H1 (cell line): ENCODE data around the gene BCAS4. TPM values are rescaled to one million over a fixed set of nuclear protein-coding genes. Genes with fewer than 3 reads are reported as not detected.

ENCODE experiments used
- CTCF ChIA-PET: fragments of 300-600 bp; sonication (Branson Sonifier 250); formaldehyde crosslinking; loops from one replicate; lab custom pipeline; 2021; ENCODE audit not compliant: partially characterized antibody; lab: Charles Lee
- POLR2A ChIA-PET: fragments of 300-600 bp; sonication (Branson Sonifier 250); formaldehyde crosslinking; loops from one replicate; lab custom pipeline; 2021; ENCODE audit warnings: inconsistent platforms; ENCODE audit not compliant: partially characterized antibody; lab: Charles Lee
- DNase-seq, 2 experiments: peaks; one replicate each; pipeline versions ENCODE4 v3.0.0 to v3.0.0-alpha.2; 2010 to 2022; ENCODE audit warnings: low spot score in 2 of 2, low read depth in 1 of 2, mixed read lengths in 1 of 2
- FAIRE-seq: peaks from 2 replicates; lab custom pipeline; 2011; peaks lifted over from hg19 to GRCh38; lab: Jason Lieb, UNC
- H2AFZ ChIP-seq: 2 replicates; pipeline ENCODE4 v1.8.1; 2012; ENCODE audit warnings: low read length, inconsistent platforms
- H2AK5ac ChIP-seq: 2 replicates; pipeline ENCODE4 v1.6.1; 2013; ENCODE audit warnings: low read depth, low read length
- H2BK120ac ChIP-seq: replicated peaks from 2 replicates; pipeline ENCODE3; 2013; ENCODE audit warnings: low read depth, low read length, inconsistent platforms
- H2BK12ac ChIP-seq: 2 replicates; pipeline ENCODE4 v1.6.1; 2013; ENCODE audit warnings: low read depth, low read length
- H2BK15ac ChIP-seq: 2 replicates; pipeline ENCODE4 v1.6.1; 2013; ENCODE audit warnings: low read length
- H2BK20ac ChIP-seq: 2 replicates; pipeline ENCODE4 v1.6.1; 2013; ENCODE audit warnings: low read length
- H2BK5ac ChIP-seq: 2 replicates; pipeline ENCODE4 v1.6.1; 2013; ENCODE audit warnings: low read depth, low read length
- H3K14ac ChIP-seq: 2 replicates; pipeline ENCODE4 v1.6.1; 2013; ENCODE audit warnings: inconsistent platforms; ENCODE audit not compliant: insufficient read length
- H3K18ac ChIP-seq: 2 replicates; pipeline ENCODE4 v1.6.1; 2013; ENCODE audit warnings: low read length; ENCODE audit errors: extremely low read depth
- H3K23ac ChIP-seq: 2 replicates; pipeline ENCODE4 v1.6.1; 2013; ENCODE audit warnings: inconsistent platforms; ENCODE audit not compliant: insufficient read length
- H3K23me2 ChIP-seq: 2 replicates; pipeline ENCODE4 v1.6.1; 2013; ENCODE audit warnings: low read depth, low read length
- H3K27ac ChIP-seq: 2 replicates; pipeline ENCODE4 v1.6.1; 2011; ENCODE audit warnings: low read depth, low read length, inconsistent platforms
- H3K27me3 ChIP-seq, 4 experiments: replicated peaks in 1 of 4; 1 replicate in 1 of 4; 2 replicates in 3 of 4; pipeline versions ENCODE4 v1.6.1 to v1.8.1; 2011 to 2013; ENCODE audit warnings: low read length in 3 of 4, mild to moderate bottlenecking in 3 of 4, inconsistent platforms in 2 of 4, mixed read lengths in 2 of 4, moderate library complexity in 1 of 4; ENCODE audit not compliant: control insufficient read depth in 3 of 4, insufficient read depth in 3 of 4; ENCODE audit errors: extremely low read depth in 1 of 4
- H3K36me3 ChIP-seq, 4 experiments: 2 replicates each; pipeline versions ENCODE4 v1.6.1 to v1.8.1; 2011 to 2013; ENCODE audit warnings: mild to moderate bottlenecking in 4 of 4, low read length in 3 of 4, moderate library complexity in 2 of 4, control low read depth in 1 of 4, inconsistent platforms in 1 of 4; ENCODE audit not compliant: insufficient read depth in 4 of 4, control insufficient read depth in 2 of 4
- H3K4ac ChIP-seq: replicated peaks from 2 replicates; pipeline ENCODE3; 2013; ENCODE audit warnings: low read length, low read depth, mixed read lengths, inconsistent platforms; ENCODE audit not compliant: insufficient read length
- H3K4me1 ChIP-seq, 4 experiments: replicated peaks in 1 of 4; 1 replicate in 1 of 4; 2 replicates in 3 of 4; pipeline versions ENCODE4 v1.6.1 to v1.8.1; 2011 to 2013; ENCODE audit warnings: low read length in 3 of 4, inconsistent platforms in 2 of 4, mixed read lengths in 1 of 4; ENCODE audit not compliant: insufficient read depth in 4 of 4, control insufficient read depth in 3 of 4
- H3K4me2 ChIP-seq, 2 experiments: 2 replicates each; pipeline versions ENCODE4 v1.6.1 to v1.8.1; 2011 to 2013; ENCODE audit warnings: low read depth in 2 of 2, low read length in 2 of 2, control low read depth in 1 of 2, inconsistent platforms in 1 of 2, mild to moderate bottlenecking in 1 of 2; ENCODE audit not compliant: insufficient read depth in 1 of 2
- H3K4me3 ChIP-seq, 4 experiments: fragments of 200-600, 300-600 bp in 1 of 4; sonication (generic), shearing (Covaris generic), sonication (Bioruptor Twin) in 1 of 4; 2 replicates each; pipeline versions ENCODE4 v1.5.1 to v1.8.1; 2011 to 2016; ENCODE audit warnings: low read length in 4 of 4, low read depth in 3 of 4, control low read depth in 2 of 4, inconsistent platforms in 2 of 4, mild to moderate bottlenecking in 2 of 4, mixed read lengths in 1 of 4, moderate library complexity in 1 of 4; ENCODE audit not compliant: insufficient read depth in 2 of 4; ENCODE audit errors: extremely low read depth in 1 of 4
- H3K56ac ChIP-seq: replicated peaks from 2 replicates; pipeline ENCODE3; 2013; ENCODE audit warnings: low read depth, mild to moderate bottlenecking, mixed read lengths, low read length, inconsistent platforms; ENCODE audit not compliant: insufficient read length
- H3K79me1 ChIP-seq: 2 replicates; pipeline ENCODE4 v1.6.1; 2013; ENCODE audit warnings: low read depth, low read length, control low read depth
- H3K79me2 ChIP-seq, 2 experiments: 2 replicates each; pipeline versions ENCODE4 v1.6.1 to v1.8.1; 2012 to 2013; ENCODE audit warnings: low read length in 2 of 2, mild to moderate bottlenecking in 2 of 2, inconsistent platforms in 1 of 2; ENCODE audit not compliant: insufficient read depth in 2 of 2, control insufficient read depth in 1 of 2
- H3K9ac ChIP-seq, 4 experiments: replicated peaks in 1 of 4; 1 replicate in 1 of 4; 2 replicates in 3 of 4; pipeline versions ENCODE4 v1.6.1 to v1.8.1; 2011 to 2013; ENCODE audit warnings: low read depth in 3 of 4, low read length in 3 of 4, control low read depth in 2 of 4, mild to moderate bottlenecking in 2 of 4, moderate library complexity in 2 of 4, inconsistent platforms in 1 of 4; ENCODE audit errors: extremely low read depth in 1 of 4
- H3K9me3 ChIP-seq, 2 experiments: 2 replicates each; pipeline versions ENCODE4 v1.6.1 to v1.8.1; 2012 to 2013; ENCODE audit warnings: mild to moderate bottlenecking in 2 of 2, moderate library complexity in 2 of 2, control low read depth in 1 of 2, inconsistent platforms in 1 of 2, low read depth in 1 of 2, low read length in 1 of 2, mixed read lengths in 1 of 2; ENCODE audit not compliant: insufficient read depth in 2 of 2
- H4K20me1 ChIP-seq, 2 experiments: replicated peaks in 1 of 2; 2 replicates each; pipeline versions ENCODE3 to v1.8.1; 2011 to 2013; ENCODE audit warnings: inconsistent platforms in 2 of 2, low read length in 2 of 2, mild to moderate bottlenecking in 1 of 2; ENCODE audit not compliant: insufficient read depth in 2 of 2, control insufficient read depth in 1 of 2
- H4K5ac ChIP-seq: 2 replicates; pipeline ENCODE4 v1.6.1; 2013; ENCODE audit warnings: low read length, low read depth, mixed read lengths, inconsistent platforms; ENCODE audit not compliant: insufficient read length
- H4K8ac ChIP-seq: 2 replicates; pipeline ENCODE4 v1.8.0; 2013; ENCODE audit warnings: mild to moderate bottlenecking, moderate library complexity, low read length, inconsistent platforms; ENCODE audit not compliant: insufficient read depth; ENCODE audit errors: extremely low read depth
- H4K91ac ChIP-seq: replicated peaks from 2 replicates; pipeline ENCODE3; 2013; ENCODE audit warnings: low read length, mixed read lengths, inconsistent platforms; ENCODE audit not compliant: insufficient read length
- ATF3 ChIP-seq: IDR thresholded peaks from 2 replicates; pipeline ENCODE4 v1.6.1; 2011; ENCODE audit warnings: low read depth, mild to moderate bottlenecking, low read length; ENCODE audit not compliant: insufficient read depth
- CHD1 ChIP-seq: IDR thresholded peaks from 2 replicates; pipeline ENCODE4 v1.6.1; 2012; ENCODE audit warnings: low read depth, low read length, improper control_type of control experiment
- EP300 ChIP-seq, 2 experiments: IDR thresholded peaks; 1 replicate in 1 of 2; 2 replicates in 1 of 2; pipeline ENCODE4 v1.6.1; 2011 to 2012; ENCODE audit warnings: low read depth in 2 of 2, low read length in 2 of 2, mild to moderate bottlenecking in 2 of 2, borderline replicate concordance in 1 of 2, inconsistent platforms in 1 of 2, moderate library complexity in 1 of 2
- GTF2F1 ChIP-seq: IDR thresholded peaks from 2 replicates; pipeline ENCODE4 v1.6.1; 2012; ENCODE audit warnings: low read depth, low read length, improper control_type of control experiment, borderline replicate concordance
- HDAC2 ChIP-seq, 2 experiments: fragments of 300-600 bp in 1 of 2; sonication (generic) in 1 of 2; IDR thresholded peaks; 2 replicates each; pipeline ENCODE4 v1.6.1; 2011 to 2012; ENCODE audit warnings: low read depth in 2 of 2, low read length in 2 of 2, mild to moderate bottlenecking in 2 of 2, moderate library complexity in 2 of 2, borderline replicate concordance in 1 of 2, inconsistent platforms in 1 of 2
- JUND ChIP-seq: IDR thresholded peaks from 2 replicates; pipeline ENCODE4 v1.6.1; 2011; ENCODE audit warnings: mild to moderate bottlenecking, improper control_type of control experiment, low read length
- KDM1A ChIP-seq: fragments of 200-600, 300-600 bp; sonication (generic); IDR thresholded peaks from 2 replicates; pipeline ENCODE4 v1.7.1; 2016; ENCODE audit warnings: mild to moderate bottlenecking, low read length, borderline replicate concordance
- KDM5A ChIP-seq: fragments of 200-600 bp; IDR thresholded peaks from 2 replicates; pipeline ENCODE4 v1.7.1; 2012; ENCODE audit warnings: mild to moderate bottlenecking, low read length, inconsistent platforms, mixed read lengths
- MAX ChIP-seq: IDR thresholded peaks from 2 replicates; pipeline ENCODE4 v1.6.1; 2012; ENCODE audit warnings: inconsistent platforms
- POLR2AphosphoS5 ChIP-seq: IDR thresholded peaks from 2 replicates; pipeline ENCODE4 v1.6.1; 2011; ENCODE audit warnings: low read depth, low read length
- SP4 ChIP-seq: IDR thresholded peaks from 2 replicates; pipeline ENCODE4 v1.6.1; 2012; ENCODE audit warnings: low read length, inconsistent platforms
- TEAD4 ChIP-seq: IDR thresholded peaks from 2 replicates; pipeline ENCODE4 v1.6.1; 2012; ENCODE audit warnings: low read depth, low read length, inconsistent platforms, mixed read lengths
- YY1 ChIP-seq: IDR thresholded peaks from 2 replicates; pipeline ENCODE4 v1.6.1; 2011; ENCODE audit warnings: low read depth, mild to moderate bottlenecking, low read length
- WGBS, 2 experiments: shearing (Covaris generic) in 1 of 2; methylation state at CpG; one replicate each; pipeline versions ENCODE4 v1.1.6 to v1.1.7; 2013 to 2015; ENCODE audit warnings: low lambda C conversion rate in 2 of 2, mixed read lengths in 2 of 2, inconsistent platforms in 1 of 2, low coverage in 1 of 2, missing lambda C conversion rate in 1 of 2; ENCODE audit not compliant: insufficient replicate concordance in 2 of 2, insufficient coverage in 1 of 2, insufficient read length in 1 of 2; ENCODE audit errors: extremely low coverage in 1 of 2, missing lambda C conversion rate in 1 of 2; 5-methylcytosine and 5-hydroxymethylcytosine counted together
- polyA plus RNA-seq, 7 experiments: library from polyadenylated mRNA; depleted of rRNA in 3 of 7; stranded (reverse) in 5 of 7; unstranded in 2 of 7; fragments of >200 nt in 5 of 7; fragments of 200-250 nt in 2 of 7; gene quantifications; 1 replicate in 5 of 7; 2 replicates in 1 of 7; 4 replicates in 1 of 7; pipeline versions ENCODE4 v1.2.1 to v1.2.3, GENCODE V29; 2011 to 2013; ENCODE audit warnings: missing spikeins in 2 of 7, mixed read lengths in 2 of 7
- total RNA-seq: library from RNA; stranded (reverse); fragmentation: NEBNext Ultra II Directional; extraction: Animal tissue kit (Norgen Biotek cat#: 25700); gene quantifications from 2 replicates; pipeline ENCODE4 v1.2.1, GENCODE V29; 2021

The BCAS4 gene
- total and polyA plus RNA-seq, 2 of the 8 experiments (the other 6 are each of a cell fraction or from before 2014, with no cell fraction given), result 21.2 to 23.6 TPM

- WGBS, 2 experiments, result 86% methylated on average over 5 of the region's 5 CpGs; no CpG with 5 or more reads in 1 of the 2 experiments
- no peak overlapping the region for H3K4me2 ChIP-seq
- no peak for FAIRE-seq
- no peak for TF ChIP-seq HDAC2 (IDR thresholded peaks at IDR 0.05; ENCODE audit: borderline replicate concordance in 1 of 2, low read depth in 2 of 2, low read length in 2 of 2)
- TF ChIP-seq JUND, result no peak
- no peak for TF ChIP-seq KDM5A
- no peak for TF ChIP-seq MAX
- TF ChIP-seq CHD1, result no peak
- TF ChIP-seq YY1, result no peak
- TF ChIP-seq EP300 (IDR thresholded peaks at IDR 0.05; ENCODE audit: borderline replicate concordance in 1 of 2, low read depth in 2 of 2, low read length in 2 of 2), result no peak
- TF ChIP-seq SP4, result no peak
- TF ChIP-seq ATF3, result no peak
- no peak for TF ChIP-seq POLR2AphosphoS5
- no peak for TF ChIP-seq GTF2F1
- TF ChIP-seq TEAD4, result no peak
- TF ChIP-seq KDM1A, result no peak
Observed at GRCh38 chr20:50856475-50857041, 61.7 kb downstream of the BCAS4 start.

More at GRCh38 chr20:50856475-50857041, 61.7 kb downstream of the BCAS4 start:
- Histone ChIP-seq H2BK20ac (no peak overlapping the region), H3K79me1 (peaks cover 3% of the 10 kb centered on the region; the same call in 1 of the 2 replicates), H3K4me1 (peaks cover 2 to 12% (median 7%) of the 10 kb centered on the region in 4 experiments), H4K20me1 (peaks cover 0 to 2% of the 10 kb centered on the region in 2 experiments), H2BK12ac (no peak overlapping the region), H3K27me3 (no peaks in the 10 kb centered on the region; a peak in 1 of 7 replicates), H2AFZ (no peak overlapping the region), H2BK120ac (no peak overlapping the region), H3K79me2 (no peaks in the 10 kb centered on the region), H3K14ac (no peak overlapping the region), H3K4ac (no peak overlapping the region), H4K5ac (no peak overlapping the region), H2BK15ac (no peak overlapping the region), H4K91ac (no peak overlapping the region), H3K56ac (no peak overlapping the region), H3K23me2 (no peaks in the 10 kb centered on the region; the same call in 1 of the 2 replicates), H3K36me3 (no peaks in the 10 kb centered on the region), H3K4me3 (no peak overlapping the region), H3K18ac (no peak overlapping the region), H3K27ac (no peak overlapping the region), H2BK5ac (no peak overlapping the region), H2AK5ac (no peak overlapping the region), H4K8ac (no peak overlapping the region), H3K9ac (no peak overlapping the region), H3K9me3 (no peaks in the 10 kb centered on the region), H3K23ac (no peak overlapping the region)
- DNase-seq, result no peak
- CTCF ChIA-PET, result interaction anchor here (1.0 to 2.5 kb wide), 7 partner anchors 8 to 62 kb away, joined by 3 to 7 read pairs (median 4); partner anchors contain the start of gene BCAS4
- POLR2A ChIA-PET, result interaction anchor here (0.6 to 1.4 kb wide), 4 partner anchors 10 to 1075 kb away, joined by 3 read pairs; no protein-coding TSS in a partner anchor
